Keratinocyte (primary cell): ENCODE results near the gene PTPN4. TPM values are rescaled to one million over a fixed set of nuclear protein-coding genes. Genes with fewer than 3 reads are reported as not detected.

Experiments used
- DNase-seq: peaks from one replicate; pipeline ENCODE4 v3.0.0-alpha.2; 2011; ENCODE audit warnings: low read depth, missing footprints, low spot score
- FAIRE-seq: peaks from 2 replicates; lab custom pipeline; 2011; peaks lifted over from hg19 to GRCh38; lab: Jason Lieb, UNC
- H2AFZ ChIP-seq: 2 replicates; pipeline ENCODE4 v1.6.0; 2012; ENCODE audit warnings: low read length, control low read depth, inconsistent platforms; ENCODE audit not compliant: control insufficient read depth
- H3K27ac ChIP-seq: 2 replicates; pipeline ENCODE4 v1.5.1; 2011; ENCODE audit warnings: low read length; ENCODE audit not compliant: control insufficient read depth, insufficient read depth
- H3K27me3 ChIP-seq: 3 replicates; pipeline ENCODE4 v1.6.0; 2011; ENCODE audit warnings: low read length; ENCODE audit not compliant: control insufficient read depth, insufficient read depth; ENCODE audit errors: extremely low read depth
- H3K36me3 ChIP-seq, 2 experiments: 2 replicates in 1 of 2; 3 replicates in 1 of 2; pipeline ENCODE4 v1.5.1; 2011; ENCODE audit warnings: low read length in 2 of 2, mild to moderate bottlenecking in 1 of 2; ENCODE audit not compliant: control insufficient read depth in 2 of 2, insufficient read depth in 2 of 2; ENCODE audit errors: extremely low read depth in 1 of 2
- H3K4me1 ChIP-seq: 3 replicates; pipeline ENCODE4 v1.5.1; 2011; ENCODE audit warnings: low read length; ENCODE audit not compliant: control insufficient read depth, insufficient read depth; ENCODE audit errors: extremely low read depth
- H3K4me2 ChIP-seq: 3 replicates; pipeline ENCODE4 v1.6.0; 2011; ENCODE audit warnings: low read depth, low read length; ENCODE audit not compliant: control insufficient read depth, insufficient read depth; ENCODE audit errors: extremely low read depth
- H3K4me3 ChIP-seq, 3 experiments: fragments of 200-600 bp in 1 of 3; sonication (generic) in 1 of 3; 2 replicates in 2 of 3; 3 replicates in 1 of 3; pipeline ENCODE4 v1.5.1; 2011 to 2016; ENCODE audit warnings: low read length in 3 of 3, mild to moderate bottlenecking in 3 of 3, control low read depth in 2 of 3, inconsistent platforms in 1 of 3, low read depth in 1 of 3, mixed read lengths in 1 of 3, mixed run types in 1 of 3, moderate library complexity in 1 of 3; ENCODE audit not compliant: control insufficient read depth in 2 of 3, insufficient read depth in 2 of 3; ENCODE audit errors: extremely low read depth in 1 of 3
- H3K79me2 ChIP-seq: 2 replicates; pipeline ENCODE4 v1.6.0; 2012; ENCODE audit warnings: low read length; ENCODE audit not compliant: control insufficient read depth, insufficient read depth
- H3K9ac ChIP-seq: 3 replicates; pipeline ENCODE4 v1.6.0; 2011; ENCODE audit warnings: low read length; ENCODE audit not compliant: control insufficient read depth, insufficient read depth; ENCODE audit errors: extremely low read depth
- H3K9me1 ChIP-seq: 3 replicates; pipeline ENCODE4 v1.6.0; 2011; ENCODE audit warnings: low read length; ENCODE audit not compliant: control insufficient read depth, insufficient read depth; ENCODE audit errors: extremely low read depth
- H3K9me3 ChIP-seq: 2 replicates; pipeline ENCODE4 v1.5.1; 2012; ENCODE audit warnings: low read depth, low read length; ENCODE audit not compliant: control insufficient read depth
- H4K20me1 ChIP-seq: 3 replicates; pipeline ENCODE4 v1.6.0; 2011; ENCODE audit warnings: low read length; ENCODE audit not compliant: control insufficient read depth, insufficient read depth; ENCODE audit errors: extremely low read depth
- EZH2 ChIP-seq: IDR thresholded peaks from one replicate; pipeline ENCODE4 v1.6.1; 2012; ENCODE audit warnings: inconsistent platforms, mild to moderate bottlenecking, low read length, moderate library complexity
- dilution Hi-C: fragments of 300-500 bp; cut with MboI; formaldehyde crosslinking; loops from one replicate; pipeline ENCODE4 v1.7.0; 2020; ENCODE audit warnings: low sequenced_read_pairs; ENCODE audit not compliant: extremely low pct_ligation_motif_present
- polyA plus RNA-seq, 5 experiments: library from polyadenylated mRNA; depleted of rRNA in 3 of 5; stranded (reverse) in 3 of 5; stranded (forward) in 1 of 5; unstranded in 1 of 5; fragments of >200 nt; gene quantifications; 1 replicate in 1 of 5; 2 replicates in 3 of 5; 3 replicates in 1 of 5; pipeline versions ENCODE4 v1.2.1 to v1.2.3, GENCODE V29; 2011 to 2012; ENCODE audit warnings: missing spikeins in 2 of 5, low read depth in 1 of 5, low replicate concordance in 1 of 5
- TF ChIP-seq, protein P1 (sequence below), 3 experiments: IDR thresholded peaks in 1 of 3; conservative IDR thresholded peaks in 1 of 3; optimal IDR thresholded peaks in 1 of 3; 2 replicates in 2 of 3; 3 replicates in 1 of 3; pipeline versions ENCODE3 to v1.5.1; 2011; ENCODE audit warnings: low read length in 3 of 3, mild to moderate bottlenecking in 3 of 3, moderate library complexity in 2 of 3, control low read depth in 1 of 3, inconsistent platforms in 1 of 3; ENCODE audit not compliant: insufficient read depth in 2 of 3; ENCODE audit errors: extremely low read depth in 1 of 3

Gene PTPN4
- polyA plus RNA-seq, 1 donor (not counting 4 experiments of a cell fraction or from before 2014, with no cell fraction given): 20.6 TPM

DNA sequence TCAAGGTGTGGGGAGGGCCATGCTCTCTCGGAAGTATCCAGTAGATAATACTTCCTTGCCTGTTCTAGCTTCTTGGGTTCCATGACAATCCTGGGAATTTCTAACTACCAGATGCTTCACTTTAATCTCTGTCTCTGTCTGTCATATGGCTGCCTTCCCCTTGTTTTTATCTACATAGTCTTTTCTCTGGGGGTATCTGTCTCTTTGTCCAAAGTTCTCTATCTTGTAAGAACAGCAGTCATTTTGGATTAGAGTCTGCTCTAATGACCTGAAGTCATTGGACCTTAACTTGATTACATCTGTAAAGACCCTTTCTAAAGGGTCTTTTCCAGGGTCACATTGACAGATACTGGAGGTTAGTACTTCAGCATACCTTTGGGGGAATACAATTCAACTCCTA, 241.7 kb downstream of the PTPN4 start:
- H3K9me1 ChIP-seq: no peaks in the 10 kb centered on the region
- H3K27me3 ChIP-seq: no peaks in the 10 kb centered on the region
- H4K20me1 ChIP-seq: no peaks in the 10 kb centered on the region
- dilution Hi-C loops: no loop called here
- H3K27ac ChIP-seq: no peak overlapping the region
- H3K4me3 ChIP-seq: no peak overlapping the region
- FAIRE-seq (no peak), DNase-seq (no peak)
- no peaks in the 10 kb centered on the region for H3K36me3 ChIP-seq
- no peaks in the 10 kb centered on the region for H3K79me2 ChIP-seq
- H3K4me1 ChIP-seq: no peaks in the 10 kb centered on the region
- H3K4me2 ChIP-seq: no peak overlapping the region
- no peak for TF ChIP-seq EZH2
- TF ChIP-seq, protein P1, sequence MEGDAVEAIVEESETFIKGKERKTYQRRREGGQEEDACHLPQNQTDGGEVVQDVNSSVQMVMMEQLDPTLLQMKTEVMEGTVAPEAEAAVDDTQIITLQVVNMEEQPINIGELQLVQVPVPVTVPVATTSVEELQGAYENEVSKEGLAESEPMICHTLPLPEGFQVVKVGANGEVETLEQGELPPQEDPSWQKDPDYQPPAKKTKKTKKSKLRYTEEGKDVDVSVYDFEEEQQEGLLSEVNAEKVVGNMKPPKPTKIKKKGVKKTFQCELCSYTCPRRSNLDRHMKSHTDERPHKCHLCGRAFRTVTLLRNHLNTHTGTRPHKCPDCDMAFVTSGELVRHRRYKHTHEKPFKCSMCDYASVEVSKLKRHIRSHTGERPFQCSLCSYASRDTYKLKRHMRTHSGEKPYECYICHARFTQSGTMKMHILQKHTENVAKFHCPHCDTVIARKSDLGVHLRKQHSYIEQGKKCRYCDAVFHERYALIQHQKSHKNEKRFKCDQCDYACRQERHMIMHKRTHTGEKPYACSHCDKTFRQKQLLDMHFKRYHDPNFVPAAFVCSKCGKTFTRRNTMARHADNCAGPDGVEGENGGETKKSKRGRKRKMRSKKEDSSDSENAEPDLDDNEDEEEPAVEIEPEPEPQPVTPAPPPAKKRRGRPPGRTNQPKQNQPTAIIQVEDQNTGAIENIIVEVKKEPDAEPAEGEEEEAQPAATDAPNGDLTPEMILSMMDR (optimal IDR thresholded peaks at IDR 0.05 in 1 of 3, IDR thresholded peaks at IDR 0.05 in 1 of 3, conservative IDR thresholded peaks at IDR 0.05 in 1 of 3; ENCODE audit: extremely low read depth in 1 of 3, insufficient read depth in 2 of 3, low read length in 3 of 3): no peak
- H3K9me3 ChIP-seq: no peaks in the 10 kb centered on the region
- no peak overlapping the region for H2AFZ ChIP-seq
- no peak overlapping the region for H3K9ac ChIP-seq

- no peak overlapping the region for H3K27ac ChIP-seq
- no peak for DNase-seq
- H4K20me1 ChIP-seq: no peaks in the 10 kb centered on the region
- H2AFZ ChIP-seq: no peak overlapping the region
- H3K4me1 ChIP-seq: no peaks in the 10 kb centered on the region
- H3K36me3 ChIP-seq: no peaks in the 10 kb centered on the region
- no peak overlapping the region for H3K4me3 ChIP-seq
- FAIRE-seq: no peak
- H3K27me3 ChIP-seq: no peaks in the 10 kb centered on the region
- dilution Hi-C loops: no loop called here
- H3K9me1 ChIP-seq: no peaks in the 10 kb centered on the region
- H3K9me3 ChIP-seq: no peaks in the 10 kb centered on the region
- H3K79me2 ChIP-seq: no peaks in the 10 kb centered on the region
- no peak overlapping the region for H3K9ac ChIP-seq
- TF ChIP-seq, protein P1 (optimal IDR thresholded peaks at IDR 0.05 in 1 of 3, IDR thresholded peaks at IDR 0.05 in 1 of 3, conservative IDR thresholded peaks at IDR 0.05 in 1 of 3; ENCODE audit: extremely low read depth in 1 of 3, insufficient read depth in 2 of 3, low read length in 3 of 3): no peak
- TF ChIP-seq EZH2: no peak
- H3K4me2 ChIP-seq: no peak overlapping the region
Observed at GRCh38 chr2:120004254-120004653, 244.5 kb downstream of the PTPN4 start.
